ENCODE data around the gene HES5.

HES5 gene

GRCh38 chr1:2516124-2516523 is 13.9 kb downstream of the HES5 start:
- TF ChIP-seq, protein P1, sequence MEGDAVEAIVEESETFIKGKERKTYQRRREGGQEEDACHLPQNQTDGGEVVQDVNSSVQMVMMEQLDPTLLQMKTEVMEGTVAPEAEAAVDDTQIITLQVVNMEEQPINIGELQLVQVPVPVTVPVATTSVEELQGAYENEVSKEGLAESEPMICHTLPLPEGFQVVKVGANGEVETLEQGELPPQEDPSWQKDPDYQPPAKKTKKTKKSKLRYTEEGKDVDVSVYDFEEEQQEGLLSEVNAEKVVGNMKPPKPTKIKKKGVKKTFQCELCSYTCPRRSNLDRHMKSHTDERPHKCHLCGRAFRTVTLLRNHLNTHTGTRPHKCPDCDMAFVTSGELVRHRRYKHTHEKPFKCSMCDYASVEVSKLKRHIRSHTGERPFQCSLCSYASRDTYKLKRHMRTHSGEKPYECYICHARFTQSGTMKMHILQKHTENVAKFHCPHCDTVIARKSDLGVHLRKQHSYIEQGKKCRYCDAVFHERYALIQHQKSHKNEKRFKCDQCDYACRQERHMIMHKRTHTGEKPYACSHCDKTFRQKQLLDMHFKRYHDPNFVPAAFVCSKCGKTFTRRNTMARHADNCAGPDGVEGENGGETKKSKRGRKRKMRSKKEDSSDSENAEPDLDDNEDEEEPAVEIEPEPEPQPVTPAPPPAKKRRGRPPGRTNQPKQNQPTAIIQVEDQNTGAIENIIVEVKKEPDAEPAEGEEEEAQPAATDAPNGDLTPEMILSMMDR (IDR thresholded peaks at IDR 0.05; ENCODE audit: low read depth, low read length, poor library complexity, severe bottlenecking), result no peak
- no peak for TF ChIP-seq EZH2phosphoT487 (IDR thresholded peaks at IDR 0.05; ENCODE audit: borderline replicate concordance, low read length)
- H3K79me2 ChIP-seq (ENCODE audit: control insufficient read depth, low read length), result no peaks in the 10 kb centered on the region; the same call in 1 of the 2 replicates
- H3K4me1 ChIP-seq (ENCODE audit: control insufficient read depth, low read length), result no peaks in the 10 kb centered on the region
- no peaks in the 10 kb centered on the region for H3K27me3 ChIP-seq (ENCODE audit: control insufficient read depth, low read length)
- H3K4me2 ChIP-seq (ENCODE audit: low read length), result no peak overlapping the region
- H3K36me3 ChIP-seq (ENCODE audit: control insufficient read depth, low read length), result peaks cover 78% of the 10 kb centered on the region
- H3K27ac ChIP-seq (ENCODE audit: low read depth, low read length), result no peak overlapping the region
- H3F3A ChIP-seq (ENCODE audit: control insufficient read depth, insufficient read depth), result no peaks in the 10 kb centered on the region
- no peaks in the 10 kb centered on the region for H4K20me1 ChIP-seq (ENCODE audit: control insufficient read depth, insufficient read depth, low read depth, low read length)
- H3K4me3 ChIP-seq (ENCODE audit: low read length), result no peak overlapping the region
- H3K9me3 ChIP-seq (ENCODE audit: control insufficient read depth, insufficient read depth, low read length), result no peaks in the 10 kb centered on the region
- no peaks in the 10 kb centered on the region for H3K9me2 ChIP-seq (replicated peaks; ENCODE audit: control insufficient read depth, low read length)

DNA sequence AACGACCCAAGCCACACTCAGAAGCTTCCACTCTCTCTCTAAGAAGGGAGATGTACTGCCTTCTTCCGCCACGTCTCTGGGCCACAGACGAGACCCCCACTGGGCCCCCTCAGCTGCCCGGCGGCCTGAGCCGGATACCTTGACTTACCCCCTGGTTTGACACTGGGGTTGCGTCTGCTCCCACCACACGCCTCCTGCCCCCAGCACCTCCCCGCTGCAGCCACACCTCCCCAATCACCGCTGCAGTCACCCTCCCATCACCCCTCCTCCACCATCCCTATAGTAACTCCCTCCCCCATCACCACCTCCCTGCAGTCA is 14.3 kb downstream of the HES5 start:
- Histone ChIP-seq H3K4me3 (ENCODE audit: low read length) (no peak overlapping the region), H3K27ac (ENCODE audit: low read depth, low read length) (no peak overlapping the region), H3K4me2 (ENCODE audit: low read length) (no peak overlapping the region), H3F3A (ENCODE audit: control insufficient read depth, insufficient read depth) (no peaks in the 10 kb centered on the region), H3K4me1 (ENCODE audit: control insufficient read depth, low read length) (no peaks in the 10 kb centered on the region), H3K36me3 (ENCODE audit: control insufficient read depth, low read length) (peaks cover 77% of the 10 kb centered on the region), H3K27me3 (ENCODE audit: control insufficient read depth, low read length) (no peaks in the 10 kb centered on the region), H3K9me2 (replicated peaks; ENCODE audit: control insufficient read depth, low read length) (no peaks in the 10 kb centered on the region), H3K9me3 (ENCODE audit: control insufficient read depth, insufficient read depth, low read length) (no peaks in the 10 kb centered on the region), H4K20me1 (ENCODE audit: control insufficient read depth, insufficient read depth, low read depth, low read length) (no peaks in the 10 kb centered on the region), H3K79me2 (ENCODE audit: control insufficient read depth, low read length) (no peaks in the 10 kb centered on the region)
- no peak for TF ChIP-seq EZH2phosphoT487 (IDR thresholded peaks at IDR 0.05; ENCODE audit: borderline replicate concordance, low read length)
- TF ChIP-seq, protein P1 (IDR thresholded peaks at IDR 0.05; ENCODE audit: low read depth, low read length, poor library complexity, severe bottlenecking), result no peak

DNA sequence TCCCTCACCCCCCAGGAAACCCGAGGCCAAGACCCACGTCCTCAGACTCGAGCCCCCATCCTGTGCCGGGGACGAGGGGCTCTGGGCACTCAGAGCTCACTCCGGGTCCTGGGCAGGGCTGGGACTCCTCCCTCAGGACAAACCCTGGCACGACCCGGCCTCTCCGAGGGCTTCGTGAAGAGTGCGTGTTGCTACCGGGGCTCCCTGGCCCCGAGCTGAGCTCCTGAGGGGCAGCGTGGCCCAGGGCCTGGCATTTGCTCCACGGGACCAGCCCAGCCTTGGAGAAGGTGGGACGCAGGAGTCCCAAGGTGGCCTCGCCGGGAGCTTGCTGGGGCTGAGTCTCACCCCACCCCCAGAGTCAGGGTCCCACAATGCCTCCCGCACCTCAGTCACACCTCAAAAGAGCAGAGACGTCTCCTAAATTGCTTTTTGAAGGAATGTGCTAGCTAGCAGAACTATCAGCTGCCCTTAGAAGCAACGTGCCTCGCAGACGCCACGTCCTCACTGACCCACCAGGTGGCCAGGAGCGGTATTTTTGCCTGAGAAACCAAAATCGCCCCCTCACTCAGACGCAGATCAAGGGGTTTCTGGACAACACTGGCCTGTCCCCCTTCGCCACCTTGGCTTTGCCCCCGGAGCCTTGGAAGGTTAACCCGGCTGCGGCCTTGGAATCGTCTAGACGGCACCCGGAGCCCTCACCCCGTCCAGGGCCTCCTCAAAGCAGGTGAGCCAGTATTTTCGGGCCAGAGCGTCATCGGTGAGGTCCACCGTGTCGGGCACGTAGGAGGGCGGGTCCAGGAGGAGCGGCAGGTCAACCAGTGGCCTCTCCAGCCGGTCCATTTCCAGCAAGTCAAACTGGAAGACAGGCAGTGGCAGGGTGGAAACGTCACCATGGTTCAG is 14.9 kb downstream of the HES5 start:
- Histone ChIP-seq H3K36me3 (ENCODE audit: control insufficient read depth, low read length) (peaks cover 79% of the 10 kb centered on the region), H3K9me2 (replicated peaks; ENCODE audit: control insufficient read depth, low read length) (no peaks in the 10 kb centered on the region), H3K4me3 (ENCODE audit: low read length) (no peak overlapping the region), H4K20me1 (ENCODE audit: control insufficient read depth, insufficient read depth, low read depth, low read length) (no peaks in the 10 kb centered on the region), H3K4me1 (ENCODE audit: control insufficient read depth, low read length) (no peaks in the 10 kb centered on the region), H3K4me2 (ENCODE audit: low read length) (no peak overlapping the region), H3F3A (ENCODE audit: control insufficient read depth, insufficient read depth) (no peaks in the 10 kb centered on the region), H3K79me2 (ENCODE audit: control insufficient read depth, low read length) (no peaks in the 10 kb centered on the region), H3K27ac (ENCODE audit: low read depth, low read length) (no peak overlapping the region), H3K27me3 (ENCODE audit: control insufficient read depth, low read length) (no peaks in the 10 kb centered on the region), H3K9me3 (ENCODE audit: control insufficient read depth, insufficient read depth, low read length) (no peaks in the 10 kb centered on the region)
- TF ChIP-seq, protein P1 (IDR thresholded peaks at IDR 0.05; ENCODE audit: low read depth, low read length, poor library complexity, severe bottlenecking), result no peak
- TF ChIP-seq EZH2phosphoT487 (IDR thresholded peaks at IDR 0.05; ENCODE audit: borderline replicate concordance, low read length), result no peak
